Measurements from ENCODE around the gene SNTG2. TPM values are rescaled to one million over a fixed set of nuclear protein-coding genes. Genes with fewer than 3 reads are reported as not detected.

SNTG2 gene
- total and polyA plus RNA-seq, 12 donors, result 0.39 to 2.8 (median 1.0) TPM; not detected in 1

DNA sequence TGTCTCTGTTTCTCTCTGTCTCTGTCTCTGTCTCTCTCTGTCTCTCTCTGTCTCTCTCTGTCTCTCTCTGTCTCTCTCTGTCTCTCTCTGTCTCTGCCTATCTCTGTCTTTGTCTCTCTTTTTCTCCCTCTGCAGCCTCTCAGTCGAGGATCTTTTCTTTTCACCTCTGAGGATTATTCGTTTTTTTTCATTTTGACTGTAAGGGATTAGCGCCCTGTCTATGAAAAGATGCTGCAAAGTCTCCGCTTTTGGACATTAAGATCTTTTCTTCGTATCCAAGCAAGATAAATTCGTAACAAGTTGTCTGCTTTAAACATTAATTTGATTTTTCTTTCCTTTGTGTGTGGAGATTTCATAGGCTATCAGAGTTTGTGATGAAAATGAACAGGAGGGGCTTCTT is 271.4 kb downstream of the SNTG2 start:
- H3K4me1 ChIP-seq, result peaks cover 0 to 15% (median 8%) of the 10 kb centered on the region in 9 donors
- H3K9me3 ChIP-seq, result no peaks in the 10 kb centered on the region
- peaks cover 0 to 29% (median 5%) of the 10 kb centered on the region in 7 donors for H3K27me3 ChIP-seq
- no peak overlapping the region for H3K27ac ChIP-seq
- TF ChIP-seq, protein P1, sequence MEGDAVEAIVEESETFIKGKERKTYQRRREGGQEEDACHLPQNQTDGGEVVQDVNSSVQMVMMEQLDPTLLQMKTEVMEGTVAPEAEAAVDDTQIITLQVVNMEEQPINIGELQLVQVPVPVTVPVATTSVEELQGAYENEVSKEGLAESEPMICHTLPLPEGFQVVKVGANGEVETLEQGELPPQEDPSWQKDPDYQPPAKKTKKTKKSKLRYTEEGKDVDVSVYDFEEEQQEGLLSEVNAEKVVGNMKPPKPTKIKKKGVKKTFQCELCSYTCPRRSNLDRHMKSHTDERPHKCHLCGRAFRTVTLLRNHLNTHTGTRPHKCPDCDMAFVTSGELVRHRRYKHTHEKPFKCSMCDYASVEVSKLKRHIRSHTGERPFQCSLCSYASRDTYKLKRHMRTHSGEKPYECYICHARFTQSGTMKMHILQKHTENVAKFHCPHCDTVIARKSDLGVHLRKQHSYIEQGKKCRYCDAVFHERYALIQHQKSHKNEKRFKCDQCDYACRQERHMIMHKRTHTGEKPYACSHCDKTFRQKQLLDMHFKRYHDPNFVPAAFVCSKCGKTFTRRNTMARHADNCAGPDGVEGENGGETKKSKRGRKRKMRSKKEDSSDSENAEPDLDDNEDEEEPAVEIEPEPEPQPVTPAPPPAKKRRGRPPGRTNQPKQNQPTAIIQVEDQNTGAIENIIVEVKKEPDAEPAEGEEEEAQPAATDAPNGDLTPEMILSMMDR (IDR thresholded peaks at IDR 0.05), result no peak
- intact Hi-C loops (cut with DNase I), result no loop called here
- H3K36me3 ChIP-seq, result no peaks in the 10 kb centered on the region
- WGBS, 2 donors, result 82 to 84% methylated on average over 6 of the region's 6 CpGs
- no peak for ATAC-seq
- no peak for DNase-seq
- no peak overlapping the region for H3K4me3 ChIP-seq

DNA sequence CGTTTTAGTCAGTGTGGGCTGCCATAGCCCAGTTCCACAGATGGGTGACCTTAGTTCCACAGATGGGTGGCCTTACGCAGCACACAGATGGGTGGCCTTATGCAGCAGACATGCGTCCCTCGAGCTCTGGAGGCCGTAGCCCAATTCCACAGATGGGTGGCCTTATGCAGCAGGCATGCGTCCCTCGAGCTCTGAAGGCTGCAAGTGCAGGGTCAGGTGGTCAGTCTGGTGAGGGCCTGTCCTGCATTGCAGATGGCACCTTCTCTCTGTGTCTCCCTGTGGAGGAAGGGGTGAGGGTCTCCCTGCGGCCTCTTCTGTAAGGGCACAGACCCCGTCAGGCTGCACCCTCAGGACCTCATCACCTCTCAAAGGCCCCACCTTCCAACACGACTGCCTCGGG is 273.1 kb downstream of the SNTG2 start:
- Histone ChIP-seq H3K9me3 (no peaks in the 10 kb centered on the region), H3K27ac (no peak overlapping the region), H3K36me3 (no peaks in the 10 kb centered on the region), H3K4me3 (no peak overlapping the region), H3K4me1 (peaks cover 0 to 25% (median 9%) of the 10 kb centered on the region in 9 donors), H3K27me3 (peaks cover 0 to 20% (median 3%) of the 10 kb centered on the region in 7 donors)
- TF ChIP-seq, protein P1 (IDR thresholded peaks at IDR 0.05), result no peak
- DNase-seq (no peak), ATAC-seq (no peak)
- 89 to 93% methylated on average over 11 of the region's 11 CpGs for WGBS, 2 donors
- intact Hi-C loops (cut with DNase I), result no loop called here

DNA sequence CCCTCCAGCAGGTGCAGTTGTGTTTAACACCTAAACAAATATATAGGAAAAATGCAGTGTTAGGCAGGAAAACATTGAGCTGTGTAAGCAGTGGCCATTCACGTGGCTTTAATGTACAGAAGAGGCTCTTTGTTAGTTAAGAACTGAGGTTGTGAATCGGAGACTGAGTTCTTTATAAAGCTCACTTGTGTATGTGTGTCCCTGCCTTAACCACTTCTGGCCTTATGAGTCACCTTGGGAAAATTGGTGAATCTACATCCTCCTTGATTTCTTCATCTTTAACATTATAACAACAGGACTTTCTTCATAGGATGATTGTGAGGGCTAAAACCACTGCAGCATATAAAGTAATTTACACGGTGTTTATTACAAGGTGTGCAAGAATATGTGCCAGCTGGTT is 274.3 kb downstream of the SNTG2 start:
- DNase-seq, result no peak
- Histone ChIP-seq H3K4me3 (no peak overlapping the region), H3K36me3 (no peaks in the 10 kb centered on the region), H3K27me3 (peaks cover 0 to 11% (median 0%) of the 10 kb centered on the region in 7 donors), H3K9me3 (peaks cover 0 to 4% (median 0%) of the 10 kb centered on the region in 11 donors), H3K27ac (no peak overlapping the region), H3K4me1 (peaks cover 0 to 24% (median 8%) of the 10 kb centered on the region in 9 donors)
- intact Hi-C loops (cut with DNase I), result no loop called here
- ATAC-seq, result no peak
- WGBS, 2 donors, result 79 to 80% methylated on average over 3 of the region's 3 CpGs
- TF ChIP-seq, protein P1 (IDR thresholded peaks at IDR 0.05), result no peak

GRCh38 chr2:1226766-1227165 is 276.1 kb downstream of the SNTG2 start:
- no peak for ATAC-seq
- Histone ChIP-seq H3K27ac (no peak overlapping the region), H3K9me3 (peaks cover 0 to 13% (median 0%) of the 10 kb centered on the region in 11 donors), H3K36me3 (no peaks in the 10 kb centered on the region), H3K27me3 (no peaks in the 10 kb centered on the region), H3K4me3 (no peak overlapping the region), H3K4me1 (peaks cover 0 to 14% (median 0%) of the 10 kb centered on the region in 9 donors)
- DNase-seq, result no peak
- TF ChIP-seq, protein P1 (IDR thresholded peaks at IDR 0.05), result no peak
- WGBS, 2 donors, result 91 to 94% methylated on average over 3 of the region's 3 CpGs
- intact Hi-C loops (cut with DNase I), result no loop called here
